Measurements from ENCODE around the gene PLXNC1.

- TF ChIP-seq, protein P1, sequence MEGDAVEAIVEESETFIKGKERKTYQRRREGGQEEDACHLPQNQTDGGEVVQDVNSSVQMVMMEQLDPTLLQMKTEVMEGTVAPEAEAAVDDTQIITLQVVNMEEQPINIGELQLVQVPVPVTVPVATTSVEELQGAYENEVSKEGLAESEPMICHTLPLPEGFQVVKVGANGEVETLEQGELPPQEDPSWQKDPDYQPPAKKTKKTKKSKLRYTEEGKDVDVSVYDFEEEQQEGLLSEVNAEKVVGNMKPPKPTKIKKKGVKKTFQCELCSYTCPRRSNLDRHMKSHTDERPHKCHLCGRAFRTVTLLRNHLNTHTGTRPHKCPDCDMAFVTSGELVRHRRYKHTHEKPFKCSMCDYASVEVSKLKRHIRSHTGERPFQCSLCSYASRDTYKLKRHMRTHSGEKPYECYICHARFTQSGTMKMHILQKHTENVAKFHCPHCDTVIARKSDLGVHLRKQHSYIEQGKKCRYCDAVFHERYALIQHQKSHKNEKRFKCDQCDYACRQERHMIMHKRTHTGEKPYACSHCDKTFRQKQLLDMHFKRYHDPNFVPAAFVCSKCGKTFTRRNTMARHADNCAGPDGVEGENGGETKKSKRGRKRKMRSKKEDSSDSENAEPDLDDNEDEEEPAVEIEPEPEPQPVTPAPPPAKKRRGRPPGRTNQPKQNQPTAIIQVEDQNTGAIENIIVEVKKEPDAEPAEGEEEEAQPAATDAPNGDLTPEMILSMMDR (IDR thresholded peaks at IDR 0.05) = no peak
- no peak for TF ChIP-seq POLR2A (IDR thresholded peaks at IDR 0.05)
These were observed 106.6 kb downstream of the PLXNC1 start for GRCh38 chr12:94255006-94255405.
